HG03045 (cell line): ENCODE results near the gene GPR21.

Source experiments
- ATAC-seq: cut with Tn5 transposase; IDR thresholded peaks from one replicate; pipeline ENCODE4 v1.9.1; 2021; ENCODE audit warnings: mild to moderate bottlenecking, moderate library complexity; ENCODE audit not compliant: unreplicated experiment

Gene GPR21

DNA sequence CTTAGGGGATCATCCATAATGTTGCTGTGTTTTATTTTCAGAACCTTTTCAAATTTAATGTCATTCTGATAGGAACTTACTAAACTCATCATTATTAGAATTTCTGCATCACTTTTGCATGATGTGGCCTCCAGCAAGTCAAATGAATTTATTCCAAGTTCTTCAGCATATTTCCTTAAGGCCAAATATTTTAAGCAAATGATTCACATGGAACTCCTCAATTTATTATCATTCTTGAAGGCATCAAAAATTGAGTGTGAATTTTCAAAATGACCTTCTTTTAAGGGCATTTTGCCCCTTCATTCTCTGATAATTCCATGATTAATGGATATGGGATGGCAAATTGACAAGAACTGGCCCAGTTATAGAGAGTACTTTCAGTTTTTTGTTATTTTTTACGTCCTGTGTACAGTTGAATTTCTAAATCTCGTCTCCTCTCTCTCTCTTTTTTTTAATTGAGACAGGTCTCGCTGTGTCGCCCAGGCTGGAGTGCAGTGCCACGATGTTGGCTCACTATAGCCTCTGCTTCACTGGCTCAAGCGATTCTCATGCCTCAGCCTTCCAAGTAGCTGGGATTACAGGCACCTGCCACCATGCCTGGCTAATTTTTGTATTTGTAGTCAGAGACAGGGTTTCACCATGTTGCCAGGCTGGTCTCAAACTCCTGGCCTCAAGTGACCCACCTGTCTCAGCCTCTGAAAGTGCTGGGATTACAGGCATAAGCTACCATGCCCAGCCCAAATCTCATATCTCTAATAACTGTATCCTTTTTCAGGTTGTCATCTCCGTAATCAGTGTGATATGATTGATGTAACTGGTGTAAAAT, 29.1 kb downstream of the GPR21 start:
- ATAC-seq: no peak

DNA sequence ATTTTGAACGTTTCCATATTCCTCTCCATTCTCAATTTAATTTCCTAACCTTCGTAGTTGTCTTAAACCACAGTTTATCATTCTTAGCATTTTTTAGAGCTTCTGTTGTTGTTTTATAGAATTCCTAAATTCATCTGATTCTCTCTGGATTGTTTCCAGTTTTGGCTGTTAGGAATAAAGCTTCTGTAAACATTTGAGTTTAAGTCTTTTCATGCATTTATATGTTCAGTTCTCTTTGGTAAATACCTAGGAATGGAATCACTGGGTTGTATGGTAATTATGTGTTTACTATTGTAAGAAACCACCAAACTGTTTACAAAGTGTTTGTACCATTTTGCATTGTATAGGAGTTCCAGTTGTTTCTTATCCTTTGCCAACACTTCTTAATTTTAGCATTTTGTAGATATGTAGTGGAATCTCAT, 29.7 kb downstream of the GPR21 start:
- ATAC-seq: no peak

DNA sequence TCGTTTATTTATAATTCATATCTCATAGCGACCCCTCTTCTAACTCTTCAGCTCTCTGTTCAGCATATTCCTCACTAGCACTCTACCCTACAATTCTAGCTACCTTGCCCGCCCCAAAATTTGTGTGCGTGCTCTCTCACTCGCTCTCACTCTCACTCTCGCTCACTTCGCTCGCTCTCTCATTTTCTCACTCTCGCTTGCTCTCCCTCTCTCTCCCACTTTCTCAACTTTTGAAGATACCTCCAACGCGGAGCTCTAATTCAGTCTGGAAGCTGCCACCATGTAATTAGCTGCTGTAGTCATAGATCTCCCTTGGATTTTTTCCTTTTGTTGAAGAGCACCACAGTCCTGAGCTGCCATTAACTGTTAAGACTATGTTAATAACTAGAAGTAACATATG, 30.4 kb downstream of the GPR21 start:
- no peak for ATAC-seq

DNA sequence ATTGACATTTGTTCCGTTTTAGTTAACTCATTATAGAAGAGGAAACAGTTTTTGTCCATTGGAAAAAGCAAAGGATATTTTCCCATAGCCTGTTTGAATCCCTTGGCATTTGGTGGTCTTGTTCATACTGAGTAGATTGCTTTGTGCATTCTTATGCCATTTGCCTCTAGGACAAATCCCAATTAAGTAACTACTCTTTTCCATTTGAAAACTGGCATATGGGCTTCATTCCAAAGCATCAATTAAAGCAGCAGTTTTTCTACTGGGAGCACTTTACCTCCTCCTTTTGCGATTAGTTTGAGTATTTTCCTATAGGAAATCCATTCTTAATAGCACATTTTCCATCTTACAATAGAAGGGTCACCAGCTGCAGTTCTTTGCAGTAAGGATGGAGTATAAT, 31.2 kb downstream of the GPR21 start:
- ATAC-seq: no peak

DNA sequence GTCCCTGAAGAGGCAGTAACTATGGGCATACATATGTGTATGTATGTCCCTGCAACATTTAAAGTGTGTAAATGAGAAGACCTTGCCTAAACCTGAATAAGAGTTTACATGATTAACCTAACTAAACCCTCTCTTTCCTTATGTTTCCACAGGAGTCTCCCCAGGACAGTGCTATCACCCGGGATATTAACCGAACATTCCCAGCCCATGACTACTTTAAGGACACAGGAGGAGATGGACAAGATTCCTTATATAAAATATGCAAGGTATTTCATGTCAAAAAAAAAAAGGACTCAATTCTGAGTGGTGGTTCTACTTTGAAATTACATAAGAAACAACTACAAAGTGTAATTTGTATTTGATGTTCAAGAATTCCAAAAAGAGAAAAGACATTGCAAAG, 31.7 kb downstream of the GPR21 start:
- no peak for ATAC-seq

DNA sequence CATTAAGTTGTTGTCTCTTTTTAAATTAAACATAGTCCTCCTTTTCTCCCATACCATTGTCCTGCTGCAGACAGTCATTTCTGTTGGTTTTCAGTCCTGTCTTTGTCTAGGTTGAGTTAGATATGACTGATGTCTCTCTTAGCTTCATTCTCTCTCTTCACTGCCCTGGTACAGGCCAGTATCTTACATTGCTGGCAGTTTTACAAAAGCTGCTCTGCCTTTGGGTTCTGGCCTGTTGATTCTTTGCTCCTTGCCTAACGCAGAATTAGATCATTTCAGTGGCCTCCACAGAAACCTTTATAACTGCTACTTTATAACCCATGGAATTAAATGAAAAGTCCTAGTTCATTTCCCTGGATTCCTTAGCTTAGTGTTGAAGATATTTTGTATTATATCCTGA, 33.7 kb downstream of the GPR21 start:
- ATAC-seq: no peak

DNA sequence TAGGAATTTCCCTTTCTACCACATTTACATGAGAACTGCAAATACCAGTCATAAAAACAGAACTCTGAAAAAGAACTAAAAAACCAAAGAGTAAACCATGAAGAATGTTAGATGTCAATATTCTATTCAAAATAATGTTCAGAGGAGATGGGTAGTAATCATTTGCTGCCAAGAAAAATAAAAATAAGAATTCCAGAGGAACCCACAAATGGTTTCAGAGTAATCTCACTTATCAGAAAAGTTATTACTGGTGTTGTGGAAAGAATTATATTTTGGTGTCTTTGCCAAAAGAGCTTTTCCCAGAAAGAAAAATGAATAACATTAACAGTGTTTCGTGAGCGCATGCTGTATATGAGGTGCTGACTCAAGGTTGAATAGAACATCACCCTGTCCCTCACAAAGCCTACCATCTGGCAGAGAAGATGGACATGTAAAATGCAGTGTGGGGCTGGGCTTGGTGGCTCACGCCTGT, 35.6 kb downstream of the GPR21 start:
- no peak for ATAC-seq

DNA sequence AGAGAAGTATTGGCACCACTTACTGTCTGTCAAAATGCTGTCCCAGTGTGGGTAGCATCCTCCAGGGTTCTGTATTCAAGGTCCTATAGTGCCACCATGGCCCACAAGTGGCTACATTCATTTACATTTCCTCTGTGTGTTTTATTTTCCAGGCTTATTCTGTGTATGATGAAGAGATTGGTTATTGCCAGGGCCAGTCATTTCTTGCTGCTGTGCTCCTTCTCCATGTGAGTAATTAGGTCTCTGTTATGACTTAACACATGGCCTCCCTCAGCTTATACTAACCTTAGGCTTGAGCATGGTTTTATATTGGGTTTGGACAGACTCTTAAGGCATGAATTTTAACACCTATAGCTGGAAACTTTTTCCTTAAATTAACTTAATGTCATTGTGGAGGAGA, 36.7 kb downstream of the GPR21 start:
- no peak for ATAC-seq

DNA sequence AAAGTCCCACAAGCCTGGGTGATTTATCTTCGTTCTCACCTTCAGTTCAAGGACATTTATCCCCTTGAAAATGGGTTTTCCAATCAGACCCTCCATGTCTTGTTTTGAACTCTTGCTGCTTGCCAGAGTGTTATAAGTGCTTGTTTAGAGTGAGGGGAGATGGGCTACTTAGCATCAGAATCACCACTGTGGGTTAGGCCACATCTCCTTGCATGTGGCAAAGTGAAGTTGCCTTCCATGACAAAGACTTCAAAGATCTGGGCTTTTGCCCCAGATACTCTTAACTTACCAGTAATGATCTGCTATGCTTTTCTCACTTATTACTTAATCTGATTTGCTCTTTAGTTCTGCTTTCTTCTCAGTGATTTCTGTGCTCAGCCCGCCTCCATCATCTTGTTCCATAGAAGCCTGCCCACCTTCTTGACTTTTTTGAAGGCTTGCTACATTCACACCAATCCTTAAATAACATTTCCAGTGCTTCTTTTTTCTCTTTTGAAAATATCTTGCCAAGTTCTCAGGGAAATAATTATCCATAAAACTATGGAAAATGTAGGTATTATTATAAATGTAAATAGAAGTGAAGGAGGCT, 39.0 kb downstream of the GPR21 start:
- ATAC-seq: no peak

DNA sequence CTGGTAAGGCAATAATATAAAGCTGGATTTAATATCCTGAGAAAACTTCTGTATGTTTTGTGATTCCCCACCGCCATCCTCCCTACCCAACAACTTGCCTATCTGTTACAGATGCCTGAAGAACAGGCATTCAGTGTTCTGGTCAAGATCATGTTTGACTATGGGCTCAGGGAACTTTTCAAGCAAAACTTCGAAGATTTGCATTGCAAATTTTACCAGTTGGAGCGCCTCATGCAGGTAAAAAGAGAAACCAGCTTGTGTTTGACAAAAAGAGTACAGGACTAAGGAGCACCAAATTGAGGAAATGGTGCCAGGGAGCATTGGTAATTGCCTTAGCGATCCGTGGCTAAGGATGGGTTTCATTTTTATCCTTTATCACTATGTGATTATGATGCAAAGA, 40.0 kb downstream of the GPR21 start:
- ATAC-seq: no peak

DNA sequence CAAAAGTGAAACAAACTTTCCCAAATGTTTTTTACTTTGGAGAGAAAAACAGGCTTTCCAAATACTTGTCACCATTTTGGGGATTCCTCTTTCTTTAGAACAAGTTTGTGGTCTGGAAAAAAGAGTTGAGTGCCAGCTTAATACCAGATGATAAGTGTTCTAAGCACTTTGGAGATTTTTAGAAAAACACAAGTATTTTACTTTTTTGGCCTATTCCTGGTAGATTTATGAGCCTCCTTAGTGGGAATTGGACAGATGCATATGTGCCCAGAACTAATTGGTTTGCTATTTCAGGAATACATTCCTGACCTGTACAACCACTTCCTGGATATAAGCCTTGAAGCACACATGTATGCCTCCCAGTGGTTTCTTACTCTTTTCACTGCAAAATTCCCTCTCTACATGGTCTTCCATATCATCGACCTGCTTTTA, 40.5 kb downstream of the GPR21 start:
- ATAC-seq: no peak

DNA sequence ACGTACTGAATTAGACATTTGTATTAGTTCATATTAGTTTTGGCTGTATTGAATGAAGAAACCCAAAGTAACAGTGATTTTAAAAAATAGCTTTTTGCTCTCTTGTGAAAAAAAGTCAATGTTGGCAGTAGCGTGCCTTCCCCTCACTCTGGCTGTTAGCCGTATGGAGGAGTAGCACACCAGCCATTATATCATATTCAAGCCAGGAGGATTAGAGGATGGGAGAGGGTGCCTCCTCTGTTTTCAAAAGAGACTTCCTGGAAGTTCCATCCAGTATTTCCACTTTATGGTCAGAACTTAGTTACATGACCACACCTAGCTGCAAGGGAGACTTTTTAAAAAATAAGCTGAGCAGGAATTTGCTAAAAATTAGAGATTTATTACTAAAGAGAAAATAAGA, 41.2 kb downstream of the GPR21 start:
- no peak for ATAC-seq

DNA sequence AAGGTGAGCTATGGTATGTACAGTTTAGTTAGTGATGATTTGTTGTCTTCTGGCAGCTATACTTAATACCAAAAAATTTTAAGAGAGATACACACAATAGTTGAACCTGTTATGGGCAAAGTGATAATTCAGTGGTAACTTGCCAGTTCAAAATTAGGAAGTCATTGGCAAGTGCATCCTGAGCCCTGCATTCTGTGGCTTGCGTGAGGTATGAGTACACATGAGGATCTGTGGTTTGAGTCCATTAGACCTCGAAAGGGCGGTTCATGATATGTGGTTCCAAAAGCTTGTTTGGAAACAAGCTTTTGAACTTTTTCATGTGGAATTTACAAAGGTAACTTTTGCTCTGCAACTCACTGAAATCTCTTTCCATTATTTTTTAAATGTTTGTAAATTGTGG, 47.0 kb downstream of the GPR21 start:
- ATAC-seq: no peak

DNA sequence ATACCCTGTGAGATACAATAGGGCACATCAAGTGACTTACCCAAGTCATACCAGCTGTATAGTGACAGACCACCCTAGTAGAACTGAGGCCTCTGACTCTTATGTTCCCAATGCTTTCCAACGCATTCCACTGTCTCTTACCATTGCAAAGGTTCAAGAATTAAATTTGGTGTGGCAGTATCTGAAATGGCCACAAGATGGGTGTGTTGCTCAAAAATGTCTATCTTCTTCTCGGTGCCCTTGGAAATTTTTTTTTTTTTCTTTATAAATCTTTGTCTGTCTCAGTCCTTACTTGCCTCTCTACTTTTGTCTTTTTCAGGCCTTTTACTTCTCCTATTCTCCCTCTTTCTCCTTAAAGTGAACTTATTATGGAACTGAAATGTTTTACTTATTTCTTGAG, 48.4 kb downstream of the GPR21 start:
- ATAC-seq: no peak

DNA sequence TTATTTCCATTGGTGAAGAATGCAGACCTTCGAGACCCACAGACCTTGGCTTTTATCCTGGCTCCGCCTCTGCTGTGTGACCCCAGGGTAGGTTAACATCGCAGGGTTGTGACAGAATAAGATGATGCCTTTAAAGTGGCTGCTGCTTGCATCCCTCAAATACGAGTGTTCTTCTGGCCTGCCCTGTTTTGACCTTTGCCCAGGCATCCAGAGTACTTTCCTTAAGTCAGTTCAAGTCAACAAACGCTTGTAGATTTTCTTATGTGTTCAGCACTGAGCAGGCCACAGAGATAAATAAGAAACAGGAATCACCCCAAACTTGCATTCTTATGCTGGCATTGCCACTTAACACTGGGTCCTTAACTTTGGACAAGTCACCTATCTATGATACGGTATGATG, 50.2 kb downstream of the GPR21 start:
- no peak for ATAC-seq

DNA sequence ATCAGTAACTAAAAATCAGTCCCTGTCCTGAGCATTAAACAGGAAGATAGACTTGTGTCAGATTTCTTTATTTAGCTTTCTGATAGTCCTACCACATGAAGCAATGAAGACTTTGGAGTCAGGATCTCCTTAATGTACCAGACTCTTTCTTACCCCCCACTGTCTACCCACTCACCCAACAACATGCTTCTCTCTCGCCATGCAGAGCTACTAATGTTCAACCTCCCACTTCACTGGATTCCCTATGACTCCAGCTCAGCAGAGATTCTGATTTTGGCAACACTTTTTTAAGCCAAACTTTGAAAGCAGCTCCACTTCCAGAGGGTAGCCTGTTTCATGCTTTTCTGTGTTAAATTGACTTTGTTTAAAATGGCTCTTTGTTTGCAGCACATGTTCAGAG, 50.8 kb downstream of the GPR21 start:
- no peak for ATAC-seq
